Testis (tissue), 3 donors: ENCODE results near the gene ME3. TPM values are rescaled to one million over a fixed set of nuclear protein-coding genes. Genes with fewer than 3 reads are reported as not detected.
"Not testable (repeated sequence)": the region's sequence is repeated elsewhere in the genome, so short reads cannot be mapped to it uniquely, and the experiment has no call there.

ENCODE experiments used
- DNase-seq: peaks from one replicate; pipeline ENCODE4 v3.0.0-alpha.2; 2019
- H3K27ac ChIP-seq, 2 donors: fragments of 200-600 bp; sonication (generic); one replicate each; pipeline ENCODE4 v1.5.1; 2019
- H3K27me3 ChIP-seq: fragments of 200-600 bp; sonication (generic); one replicate; pipeline ENCODE4 v1.5.1; 2019
- H3K36me3 ChIP-seq: fragments of 200-600 bp; sonication (generic); one replicate; pipeline ENCODE4 v1.5.1; 2017; ENCODE audit warnings: low read depth; ENCODE audit errors: missing control alignments
- H3K4me1 ChIP-seq: fragments of 200-600 bp; sonication (generic); one replicate; pipeline ENCODE4 v1.5.1; 2019
- H3K4me3 ChIP-seq, 2 donors: fragments of 200-600 bp; sonication (generic); one replicate each; pipeline ENCODE4 v1.5.1; 2017 to 2019
- H3K9me3 ChIP-seq: fragments of 200-600 bp; sonication (generic); one replicate; pipeline ENCODE4 v1.5.1; 2017
- CTCF ChIP-seq, 3 experiments: fragments of 450-650 bp in 2 of 3; fragments of 200-600 bp in 1 of 3; sonication (generic) in 1 of 3; IDR thresholded peaks; one replicate each; pipeline ENCODE4 v1.5.1; 2016 to 2019; ENCODE audit warnings: antibody characterized with exemption in 3 of 3, mild to moderate bottlenecking in 2 of 3, moderate library complexity in 1 of 3
- POLR2A ChIP-seq: fragments of 450-650 bp; IDR thresholded peaks from one replicate; pipeline ENCODE4 v1.6.1; 2017; ENCODE audit warnings: antibody characterized with exemption, mild to moderate bottlenecking, moderate library complexity
- WGBS, 2 donors: methylation state at CpG; one replicate each; pipeline ENCODE4 v1.1.5; 2018; 5-methylcytosine and 5-hydroxymethylcytosine counted together
- intact Hi-C: fragments of 100-400 bp; cut with DNase I; formaldehyde crosslinking; loops from one replicate; pipeline ENCODE4 v1.15.1; 2023; ENCODE audit warnings: low total_unique reads
- polyA plus RNA-seq: library from polyadenylated mRNA; stranded (reverse); fragments of 350-450 nt; fragmentation: Illumina TruSeq; extraction: RNeasy Lipid Tissue Mini Kit (QIAGEN cat#74804); gene quantifications from one replicate; pipeline ENCODE4 v1.2.3, GENCODE V29; 2014; ENCODE audit warnings: low read depth, low replicate concordance; ENCODE audit not compliant: insufficient read depth
- total RNA-seq, 2 donors: library from RNA; depleted of rRNA; stranded (reverse); fragments of >200 nt; gene quantifications; one replicate each; pipeline ENCODE4 v1.2.3, GENCODE V29; 2016

The ME3 gene
- total and polyA plus RNA-seq, 3 donors from 2014 or later = 26.7 to 170 (median 115) TPM

DNA sequence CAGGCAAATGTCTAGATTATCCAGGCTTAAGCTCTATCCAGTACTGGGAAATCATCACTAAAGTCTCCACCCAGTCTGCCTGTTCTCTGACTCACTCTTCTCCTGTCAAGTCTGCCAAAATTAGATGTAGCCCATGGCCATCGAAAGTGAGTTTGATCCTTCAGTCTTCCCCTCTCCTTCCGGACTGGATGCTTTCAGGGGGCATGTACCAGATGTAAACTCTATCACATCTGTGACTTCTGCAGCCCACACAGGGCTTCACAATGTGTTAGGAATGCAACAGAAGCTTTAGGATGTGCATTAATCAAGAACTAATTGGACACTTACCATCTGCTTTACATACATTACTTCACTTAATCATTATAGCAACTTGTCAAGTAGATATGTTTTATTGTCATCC is 12.3 kb downstream of the ME3 start:
- H3K27ac ChIP-seq = no peak overlapping the region
- TF ChIP-seq CTCF (IDR thresholded peaks at IDR 0.05) (no peak), POLR2A (no peak)
- intact Hi-C loops = no loop called here
- H3K9me3 ChIP-seq = no peaks in the 10 kb centered on the region
- H3K4me3 ChIP-seq = no peak overlapping the region
- WGBS, 2 donors = 81 to 91% methylated on average over 2 of the region's 2 CpGs
- DNase-seq = no peak
- no peaks in the 10 kb centered on the region for H3K4me1 ChIP-seq
- no peaks in the 10 kb centered on the region for H3K36me3 ChIP-seq
- no peaks in the 10 kb centered on the region for H3K27me3 ChIP-seq

DNA sequence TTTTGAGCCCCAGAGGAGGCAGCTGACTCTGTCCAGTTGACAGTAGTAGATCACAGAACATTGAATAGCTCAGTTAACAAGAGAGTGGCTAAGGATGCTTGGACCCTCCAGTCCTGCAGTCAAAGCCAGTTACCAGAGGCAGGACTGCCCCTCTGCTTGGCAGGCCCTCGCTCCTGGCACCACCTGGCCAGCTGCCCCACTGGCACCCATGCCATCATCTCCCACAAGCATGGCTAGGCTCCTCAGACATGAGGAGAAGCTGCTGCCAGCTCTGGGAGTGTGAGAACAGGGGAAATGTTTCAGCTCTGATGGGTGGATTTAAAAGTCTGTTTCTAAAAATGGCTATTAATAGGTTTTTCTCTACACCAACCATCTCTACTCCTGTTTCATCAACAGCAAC is 13.9 kb downstream of the ME3 start:
- WGBS, 2 donors = 60 to 100% methylated on average over 1 of the region's 1 CpG
- intact Hi-C loops = no loop called here
- no peaks in the 10 kb centered on the region for H3K36me3 ChIP-seq

GRCh38 chr11:86645212-86645611 is 27.2 kb downstream of the ME3 start:
- H3K27me3 ChIP-seq, intact Hi-C loops, H3K27ac ChIP-seq, H3K4me3 ChIP-seq, H3K9me3 ChIP-seq, H3K36me3 ChIP-seq, DNase-seq, H3K4me1 ChIP-seq: not testable (repeated sequence)
- 75 to 100% methylated on average over 2 to 3 of the region's 3 CpGs for WGBS, 2 donors

More for the DNA sequence above, 13.9 kb downstream of the ME3 start:
- DNase-seq = no peak
- Histone ChIP-seq H3K27me3 (no peaks in the 10 kb centered on the region), H3K4me3 (no peak overlapping the region), H3K27ac (no peak overlapping the region), H3K4me1 (no peaks in the 10 kb centered on the region), H3K9me3 (no peaks in the 10 kb centered on the region)
- TF ChIP-seq POLR2A (no peak), CTCF (IDR thresholded peaks at IDR 0.05) (no peak)

DNA sequence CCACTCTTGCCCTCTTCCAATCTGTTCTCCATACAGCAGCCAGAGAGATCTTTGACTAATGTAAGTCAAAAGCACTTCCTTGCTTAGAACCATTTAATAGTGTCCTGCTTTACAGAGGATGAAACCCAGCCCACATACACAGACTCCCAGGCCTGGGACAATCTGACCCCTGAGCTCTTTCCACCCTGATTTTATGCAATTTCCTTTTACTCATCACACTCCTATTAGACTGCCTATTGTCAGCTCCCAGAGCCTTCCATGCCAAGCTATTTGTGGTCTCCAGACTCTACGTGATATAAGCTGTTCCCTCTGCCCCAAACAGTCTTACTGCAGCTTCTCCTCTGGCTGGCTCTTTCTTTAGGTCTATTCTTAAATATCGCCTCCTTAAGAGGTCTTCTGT is 28.1 kb downstream of the ME3 start:
- no peak overlapping the region for H3K4me3 ChIP-seq
- DNase-seq = no peak
- 92 to 96% methylated on average over 2 of the region's 2 CpGs for WGBS, 2 donors
- H3K4me1 ChIP-seq = no peaks in the 10 kb centered on the region
- no peaks in the 10 kb centered on the region for H3K27me3 ChIP-seq
- H3K9me3 ChIP-seq = no peaks in the 10 kb centered on the region
- TF ChIP-seq POLR2A = no peak
- no peak for TF ChIP-seq CTCF (IDR thresholded peaks at IDR 0.05)
- H3K27ac ChIP-seq = no peak overlapping the region
- intact Hi-C loops = no loop called here
- H3K36me3 ChIP-seq = no peaks in the 10 kb centered on the region

DNA sequence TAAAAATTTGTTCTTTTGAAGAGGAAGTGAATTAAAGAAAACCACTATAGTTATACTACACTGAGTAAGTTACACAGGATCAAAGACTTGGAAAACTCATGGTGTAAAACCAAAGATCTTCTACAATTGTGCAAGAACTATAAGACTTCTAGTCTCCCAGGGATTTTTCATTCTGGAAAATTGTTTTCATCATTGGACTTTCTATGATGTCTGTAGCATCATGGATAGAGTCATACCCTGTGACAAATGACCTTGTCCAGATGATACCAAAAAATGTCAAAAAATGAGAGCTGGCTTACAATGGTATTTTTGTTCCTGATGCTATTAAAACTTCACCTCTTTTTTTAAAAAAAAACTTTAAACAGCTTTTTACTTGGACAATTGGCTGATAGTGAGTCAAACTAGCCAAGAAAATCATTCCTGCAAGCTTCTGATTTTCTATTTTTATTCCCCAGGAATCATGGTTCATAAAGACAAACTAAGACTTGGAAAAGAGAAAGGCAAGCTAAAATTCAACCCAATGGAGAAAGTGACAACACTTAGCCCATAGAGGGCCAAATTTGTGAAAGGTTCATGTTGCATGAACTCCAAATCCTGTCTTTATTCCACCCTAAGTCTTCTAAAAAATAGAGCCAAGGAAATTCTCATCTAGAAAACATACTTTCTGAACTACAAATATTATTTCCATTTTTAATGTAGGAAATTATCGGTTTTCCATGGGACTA is 30.7 kb downstream of the ME3 start:
- intact Hi-C loops = no loop called here

More for the DNA sequence above, 30.7 kb downstream of the ME3 start:
- Histone ChIP-seq H3K4me3 (no peak overlapping the region), H3K9me3 (no peaks in the 10 kb centered on the region), H3K27ac (no peak overlapping the region), H3K27me3 (no peaks in the 10 kb centered on the region), H3K4me1 (no peaks in the 10 kb centered on the region), H3K36me3 (no peaks in the 10 kb centered on the region)
- no peak for DNase-seq
- 71 to 82% methylated on average over 1 of the region's 1 CpG for WGBS, 2 donors
- TF ChIP-seq POLR2A (no peak), CTCF (IDR thresholded peaks at IDR 0.05) (peak in 2 of 3 experiments; percentile 14 to 21)
